IPS DF 6.9 (cell line): Measurements from ENCODE around the gene OR8G5.
"Not testable (repeated sequence)": the region's sequence is repeated elsewhere in the genome, so short reads cannot be mapped to it uniquely, and the experiment has no call there.

Experiments used
- DNase-seq: peaks from one replicate; pipeline ENCODE4 v3.0.0-alpha.2; 2013; ENCODE audit warnings: low read depth, low spot score
- H3K27ac ChIP-seq: one replicate; pipeline ENCODE4 v1.5.1; 2013; ENCODE audit warnings: low read length, control low read depth
- H3K27me3 ChIP-seq: 2 replicates; pipeline ENCODE4 v1.6.1; 2013; ENCODE audit warnings: mild to moderate bottlenecking, low read length; ENCODE audit not compliant: control insufficient read depth, insufficient read depth
- H3K36me3 ChIP-seq: 2 replicates; pipeline ENCODE4 v1.6.1; 2013; ENCODE audit warnings: low read length; ENCODE audit not compliant: control insufficient read depth, insufficient read depth
- H3K4me1 ChIP-seq: 2 replicates; pipeline ENCODE4 v1.6.1; 2013; ENCODE audit warnings: low read length; ENCODE audit not compliant: control insufficient read depth, insufficient read depth
- H3K4me3 ChIP-seq: 2 replicates; pipeline ENCODE4 v1.5.1; 2013; ENCODE audit warnings: mild to moderate bottlenecking, low read length
- H3K9me3 ChIP-seq: 2 replicates; pipeline ENCODE4 v1.6.1; 2013; ENCODE audit warnings: low read length, inconsistent platforms; ENCODE audit not compliant: control insufficient read depth, insufficient read depth
- WGBS: extraction: QIAGEN DNeasy Blood & Tissue Kit; methylation state at CpG from one replicate; pipeline ENCODE4 v1.1.7; 2013; ENCODE audit warnings: mixed read lengths, missing lambda C conversion rate; ENCODE audit not compliant: insufficient read length, insufficient coverage; 5-methylcytosine and 5-hydroxymethylcytosine counted together

OR8G5 gene

DNA sequence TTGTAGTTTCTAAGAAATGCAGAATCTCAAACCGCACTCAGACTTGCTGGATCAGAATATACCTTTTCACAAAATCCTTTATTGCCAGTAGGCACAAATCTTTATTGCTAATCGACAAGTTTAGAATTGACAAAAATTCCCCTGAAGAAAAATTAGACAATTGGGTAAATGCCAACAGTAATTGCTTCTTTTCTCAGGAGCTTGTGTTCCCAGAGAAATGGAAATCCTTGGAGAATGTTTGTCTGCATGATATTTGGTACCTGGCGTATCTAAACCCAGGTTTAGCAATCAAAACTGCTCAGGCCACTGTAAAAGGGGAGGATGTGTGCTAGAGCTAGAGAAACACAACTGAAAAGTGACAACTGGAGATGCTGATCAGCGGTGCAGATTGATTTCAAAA lies at the start of gene OR8G5:
Gene OR8G5, plus strand, starts transcription at position 301 of the 400 bp plus-strand sequence. CDS start 8,556 bp downstream, outside the sequence.
- no peaks in the 10 kb centered on the region for H3K4me1 ChIP-seq
- no CpG with 5 or more reads among the region's 4 CpGs for WGBS
- H3K36me3 ChIP-seq = no peaks in the 10 kb centered on the region
- no peak for DNase-seq
- H3K4me3 ChIP-seq = no peak within 1 kb of the TSS
- H3K27me3 ChIP-seq = no peaks in the 10 kb centered on the region
- no peak within 1 kb of the TSS for H3K27ac ChIP-seq
- H3K9me3 ChIP-seq = no peaks in the 10 kb centered on the region

DNA sequence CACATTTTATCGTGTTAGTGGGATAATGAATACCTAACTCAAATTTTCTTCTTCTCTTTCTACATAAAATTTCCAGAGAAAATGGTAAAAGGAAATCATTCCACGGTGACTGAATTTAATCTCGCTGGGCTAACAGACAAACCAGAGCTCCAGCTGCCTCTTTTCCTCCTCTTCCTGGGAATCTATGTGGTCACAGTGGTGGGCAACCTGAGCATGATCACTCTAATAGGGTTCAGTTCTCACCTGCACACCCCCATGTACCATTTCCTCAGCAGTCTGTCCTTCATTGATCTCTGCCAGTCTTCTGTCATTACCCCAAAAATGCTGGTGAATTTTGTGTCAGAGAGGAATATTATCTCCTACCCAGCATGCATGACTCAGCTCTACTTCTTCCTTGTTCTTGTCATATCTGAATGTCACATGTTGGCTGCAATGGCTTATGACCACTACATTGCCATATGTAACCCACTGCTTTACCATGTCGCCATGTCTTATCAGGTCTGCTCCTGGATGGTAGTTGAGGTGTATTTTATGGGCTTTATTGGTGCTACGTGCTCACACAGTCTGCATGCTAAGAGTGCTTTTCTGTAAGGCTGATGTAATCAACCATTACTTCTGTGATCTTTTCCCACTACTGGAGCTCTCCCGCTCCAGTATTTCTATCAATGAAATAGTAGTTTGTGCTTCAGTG lies 48.9 kb upstream of the OR8G5 start:
- no peak overlapping the region for H3K27ac ChIP-seq
- WGBS = no CpG with 5 or more reads among the region's 6 CpGs

GRCh38 chr11:124209824-124210357 lies 46.3 kb upstream of the OR8G5 start:
- no CpG with 5 or more reads among the region's 6 CpGs for WGBS

More for the DNA sequence above, 48.9 kb upstream of the OR8G5 start:
- no peak for DNase-seq
- no peaks in the 10 kb centered on the region for H3K27me3 ChIP-seq
- no peaks in the 10 kb centered on the region; the same call in 1 of the 2 replicates for H3K36me3 ChIP-seq
- H3K9me3 ChIP-seq = no peaks in the 10 kb centered on the region
- H3K4me1 ChIP-seq = no peaks in the 10 kb centered on the region
- no peak overlapping the region for H3K4me3 ChIP-seq

GRCh38 chr11:124210421-124210820 lies 45.8 kb upstream of the OR8G5 start:
- Histone ChIP-seq H3K27ac (no peak overlapping the region), H3K27me3 (no peaks in the 10 kb centered on the region), H3K36me3 (no peaks in the 10 kb centered on the region; the same call in 1 of the 2 replicates), H3K4me3 (no peak overlapping the region), H3K9me3 (no peaks in the 10 kb centered on the region), H3K4me1 (no peaks in the 10 kb centered on the region)
- no peak for DNase-seq
- no CpG with 5 or more reads among the region's 5 CpGs for WGBS

More at GRCh38 chr11:124209824-124210357, 46.3 kb upstream of the OR8G5 start:
- no peaks in the 10 kb centered on the region for H3K27me3 ChIP-seq
- no peaks in the 10 kb centered on the region for H3K9me3 ChIP-seq
- no peak overlapping the region for H3K4me3 ChIP-seq
- no peaks in the 10 kb centered on the region for H3K4me1 ChIP-seq
- H3K36me3 ChIP-seq = no peaks in the 10 kb centered on the region; the same call in 1 of the 2 replicates
- no peak for DNase-seq
- no peak overlapping the region for H3K27ac ChIP-seq

- Histone ChIP-seq H3K27me3 (no peaks in the 10 kb centered on the region), H3K27ac (no peak overlapping the region), H3K9me3 (no peaks in the 10 kb centered on the region), H3K4me1 (no peaks in the 10 kb centered on the region), H3K4me3 (no peak overlapping the region), H3K36me3 (no peaks in the 10 kb centered on the region; the same call in 1 of the 2 replicates)
- no peak for DNase-seq
Observed at GRCh38 chr11:124211321-124211720, 44.9 kb upstream of the OR8G5 start.

DNA sequence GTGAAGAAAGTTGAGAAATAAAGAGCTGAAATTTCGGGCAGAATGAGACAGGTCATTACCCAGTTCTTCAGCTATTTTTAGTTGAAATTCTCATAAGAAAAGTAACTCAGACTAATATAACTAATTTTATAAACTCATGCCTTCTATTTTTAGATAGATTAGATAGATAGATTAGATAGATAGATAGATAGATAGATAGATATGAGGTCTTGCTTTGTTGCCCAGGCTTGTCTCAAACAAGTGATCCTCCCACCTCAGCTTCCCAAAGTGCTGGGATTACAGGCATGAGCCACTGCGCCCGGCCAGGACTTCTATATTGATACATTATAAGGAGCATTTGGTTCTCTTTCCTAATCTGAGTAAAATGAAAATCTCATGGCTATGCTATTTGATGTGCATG lies 42.1 kb upstream of the OR8G5 start:
- H3K4me3 ChIP-seq = no peak overlapping the region
- WGBS = no CpG with 5 or more reads among the region's 3 CpGs
- no peaks in the 10 kb centered on the region for H3K9me3 ChIP-seq
- H3K36me3 ChIP-seq = no peaks in the 10 kb centered on the region
- no peak for DNase-seq
- H3K4me1 ChIP-seq = no peaks in the 10 kb centered on the region
- no peak overlapping the region for H3K27ac ChIP-seq
- H3K27me3 ChIP-seq = no peaks in the 10 kb centered on the region

DNA sequence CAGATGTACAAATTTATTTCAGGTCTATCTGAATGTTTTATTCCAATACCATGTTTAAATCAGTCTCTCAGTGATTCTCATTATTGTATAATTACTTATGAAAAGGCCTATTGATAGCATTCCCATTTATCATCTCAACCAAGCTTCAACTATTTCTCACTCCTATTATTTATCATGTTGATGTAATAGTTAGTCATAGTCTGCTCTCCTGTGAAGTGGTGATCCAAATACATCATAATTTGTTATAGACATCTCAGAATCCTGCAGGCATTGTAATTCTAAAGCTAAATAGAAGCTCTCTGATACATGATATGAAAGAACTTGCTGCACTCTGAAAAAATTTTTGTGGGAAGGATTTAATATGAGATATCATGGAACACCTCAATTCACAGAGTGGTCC lies 37.0 kb upstream of the OR8G5 start:
- H3K4me1 ChIP-seq = no peaks in the 10 kb centered on the region
- no peak overlapping the region for H3K4me3 ChIP-seq
- no peak overlapping the region for H3K27ac ChIP-seq
- no peaks in the 10 kb centered on the region for H3K36me3 ChIP-seq
- H3K9me3 ChIP-seq = no peaks in the 10 kb centered on the region
- no peaks in the 10 kb centered on the region for H3K27me3 ChIP-seq
- no peak for DNase-seq

- H3K4me3 ChIP-seq = no peak overlapping the region
- no peaks in the 10 kb centered on the region for H3K9me3 ChIP-seq
- H3K27ac ChIP-seq = no peak overlapping the region
- no peaks in the 10 kb centered on the region for H3K36me3 ChIP-seq
- H3K27me3 ChIP-seq = no peaks in the 10 kb centered on the region
- DNase-seq = no peak
- H3K4me1 ChIP-seq = no peaks in the 10 kb centered on the region
- no CpG with 5 or more reads among the region's 2 CpGs for WGBS
Observed at GRCh38 chr11:124222407-124222806, 33.8 kb upstream of the OR8G5 start.

- WGBS = no CpG with 5 or more reads among the region's 9 CpGs
- H3K4me1 ChIP-seq, H3K27ac ChIP-seq, H3K4me3 ChIP-seq, DNase-seq, H3K36me3 ChIP-seq, H3K9me3 ChIP-seq, H3K27me3 ChIP-seq: not testable (repeated sequence)
Observed at GRCh38 chr11:124224618-124225423, 31.4 kb upstream of the OR8G5 start.

DNA sequence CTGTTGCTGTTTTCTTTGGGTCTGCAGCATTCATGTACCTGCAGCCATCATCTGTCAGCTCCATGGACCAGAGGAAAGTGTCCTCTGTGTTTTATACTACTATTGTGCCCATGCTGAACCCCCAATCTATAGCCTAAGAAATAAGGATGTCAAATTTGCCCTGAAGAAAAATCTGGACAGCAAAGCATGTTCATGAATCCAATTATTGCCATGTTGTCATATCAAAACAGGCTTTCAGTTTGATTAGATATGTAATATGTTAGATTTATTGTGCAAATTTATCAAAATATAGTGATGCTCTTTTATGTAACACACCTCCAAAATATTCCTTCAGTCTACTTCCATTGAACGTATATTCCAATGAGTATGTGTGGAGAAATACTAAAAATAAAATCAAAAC lies 30.7 kb upstream of the OR8G5 start:
- no peak for DNase-seq
- WGBS = no CpG with 5 or more reads among the region's 1 CpG
- Histone ChIP-seq H3K4me3 (no peak overlapping the region), H3K36me3 (no peaks in the 10 kb centered on the region), H3K27me3 (no peaks in the 10 kb centered on the region), H3K27ac (no peak overlapping the region), H3K4me1 (no peaks in the 10 kb centered on the region), H3K9me3 (no peaks in the 10 kb centered on the region)
